HepG2 (cell line): ENCODE data around the gene TSPAN9. TPM values are rescaled to one million over a fixed set of nuclear protein-coding genes. Genes with fewer than 3 reads are reported as not detected.
A peak's percentile ranks its signal among the peaks of the same experiment; 100 is the strongest.

Experiments
- ARID5B ChIP-seq: IDR thresholded peaks from 2 replicates; pipeline ENCODE4 v1.4.0; 2020; ENCODE audit warnings: mild to moderate bottlenecking, missing genetic modification reagents
- CENPBD1 ChIP-seq: sonication (generic); formaldehyde crosslinking; IDR thresholded peaks from 2 replicates; pipeline ENCODE4 v1.8.0; 2022; ENCODE audit warnings: missing genetic modification reagents, low read depth, mild to moderate bottlenecking, borderline replicate concordance
- CTCF ChIP-seq: sonication (generic); formaldehyde crosslinking; IDR thresholded peaks from 2 replicates; pipeline ENCODE4 v1.5.0; 2020; ENCODE audit warnings: mild to moderate bottlenecking, missing genetic modification reagents, moderate library complexity
- IKZF5 ChIP-seq: IDR thresholded peaks from 2 replicates; pipeline ENCODE4 v1.6.1; 2018; ENCODE audit warnings: missing genetic modification reagents, mild to moderate bottlenecking, missing compliant biosample characterization
- NFKB2 ChIP-seq: sonication (generic); formaldehyde crosslinking; IDR thresholded peaks from 2 replicates; pipeline ENCODE4 v1.4.0; 2020; ENCODE audit warnings: missing genetic modification reagents, borderline replicate concordance
- PRDM4 ChIP-seq: sonication (generic); formaldehyde crosslinking; IDR thresholded peaks from 2 replicates; pipeline ENCODE4 v1.9.0; 2021; ENCODE audit warnings: missing genetic modification reagents, borderline replicate concordance
- SRF ChIP-seq: IDR thresholded peaks from 2 replicates; pipeline ENCODE4 v1.6.1; 2011; ENCODE audit warnings: mild to moderate bottlenecking, low read depth, low read length, moderate library complexity
- SRSF9 ChIP-seq: fragments of 200-400 bp; formaldehyde crosslinking; IDR thresholded peaks from 2 replicates; pipeline ENCODE4 v1.6.1; 2018; ENCODE audit warnings: borderline replicate concordance, mild to moderate bottlenecking, low read depth, low read length; ENCODE audit not compliant: insufficient read depth, poor library complexity, severe bottlenecking
- ZFX ChIP-seq: sonication (generic); formaldehyde crosslinking; IDR thresholded peaks from 2 replicates; pipeline ENCODE4 v1.4.0; 2020; ENCODE audit warnings: mild to moderate bottlenecking, low read depth, missing genetic modification reagents, moderate library complexity
- ZNF512B ChIP-seq: sonication (generic); formaldehyde crosslinking; IDR thresholded peaks from 2 replicates; pipeline ENCODE4 v1.5.1; 2020; ENCODE audit warnings: missing genetic modification reagents, mild to moderate bottlenecking, borderline replicate concordance
- ZNF550 ChIP-seq: sonication (generic); formaldehyde crosslinking; IDR thresholded peaks from 2 replicates; pipeline ENCODE4 v1.4.0; 2020; ENCODE audit warnings: mild to moderate bottlenecking, missing genetic modification reagents, borderline replicate concordance
- ZNF724P ChIP-seq: sonication (generic); formaldehyde crosslinking; IDR thresholded peaks from 2 replicates; pipeline ENCODE4 v1.8.0; 2022; ENCODE audit warnings: missing genetic modification reagents, borderline replicate concordance
- polyA plus RNA-seq, 8 experiments: library from polyadenylated mRNA; depleted of rRNA in 3 of 8; stranded (reverse) in 7 of 8; unstranded in 1 of 8; fragments of >200 nt; fragmentation: Illumina TruSeq in 4 of 8; extraction: Trizol in 4 of 8; gene quantifications; 2 replicates each; pipeline versions ENCODE4 v1.2.1 to v1.2.3, GENCODE V29; 2011 to 2016; ENCODE audit warnings: low read depth in 4 of 8, missing spikeins in 1 of 8, mixed read lengths in 1 of 8; ENCODE audit not compliant: insufficient read depth in 1 of 8
- total RNA-seq, 5 experiments: library from RNA; depleted of rRNA; stranded (reverse); fragments of >200 nt; fragmentation: Illumina TruSeq; extraction: Trizol; gene quantifications; 2 replicates each; pipeline ENCODE4 v1.2.3, GENCODE V29; 2016; ENCODE audit warnings: low read depth in 1 of 5

The TSPAN9 gene
- total and polyA plus RNA-seq, 2 of the 13 experiments (the other 11 are each of a cell fraction or from before 2014, with no cell fraction given) = 18.1 to 42.3 TPM

GRCh38 chr12:3165078-3165980 is 88.2 kb downstream of the TSPAN9 start (continued):
- TF ChIP-seq ZNF512B (no peak), CENPBD1 (CRISPR knock-in tag) (no peak), SRSF9 (no peak), NFKB2 (CRISPR knock-in tag) (no peak), IKZF5 (CRISPR knock-in tag) (peak; percentile 66), CTCF (CRISPR knock-in tag) (peak; percentile 75), PRDM4 (no peak), ARID5B (CRISPR knock-in tag) (peak; percentile 83), ZNF724P (0 out of 2 replicates have a peak, but pooled peaks have one; percentile 20), SRF (no peak), ZNF550 (CRISPR knock-in tag) (no peak), ZFX (peak; percentile 57; the same call in 1 of the 2 replicates)
